Neural progenitor cell (in vitro differentiated cells): ENCODE results near the gene SLC4A8. TPM values are rescaled to one million over a fixed set of nuclear protein-coding genes. Genes with fewer than 3 reads are reported as not detected.

Experiments
- DNase-seq: peaks from one replicate; pipeline ENCODE4 v3.0.0-alpha.2; 2016; ENCODE audit warnings: low spot score
- H2AFZ ChIP-seq: fragments of 200-600 bp; sonication (generic); replicated peaks from 2 replicates; pipeline ENCODE4 v1.6.1; 2016; ENCODE audit warnings: antibody characterized with exemption
- H3F3A ChIP-seq: fragments of 200-600 bp; sonication (generic); 2 replicates; pipeline ENCODE4 v1.6.1; 2016; ENCODE audit warnings: antibody characterized with exemption, low read depth
- H3K27ac ChIP-seq: fragments of 200-600 bp; sonication (generic); 2 replicates; pipeline ENCODE4 v1.5.1; 2016; ENCODE audit warnings: mild to moderate bottlenecking
- H3K27me3 ChIP-seq: fragments of 200-600 bp; sonication (generic); 2 replicates; pipeline ENCODE4 v1.6.1; 2016; ENCODE audit warnings: mild to moderate bottlenecking, moderate library complexity
- H3K36me3 ChIP-seq: fragments of 200-600 bp; sonication (generic); 2 replicates; pipeline ENCODE4 v1.5.1; 2016
- H3K4me1 ChIP-seq: fragments of 200-600 bp; sonication (generic); 2 replicates; pipeline ENCODE4 v1.6.1; 2016; ENCODE audit warnings: mixed run types
- H3K4me2 ChIP-seq: fragments of 200-600 bp; sonication (generic); 2 replicates; pipeline ENCODE4 v1.6.1; 2016
- H3K4me3 ChIP-seq: fragments of 200-600 bp; sonication (generic); 2 replicates; pipeline ENCODE4 v1.5.1; 2016
- H3K79me2 ChIP-seq: fragments of 200-600 bp; sonication (generic); 2 replicates; pipeline ENCODE4 v1.6.1; 2016; ENCODE audit warnings: low read depth
- H3K9ac ChIP-seq: fragments of 200-600 bp; sonication (generic); 2 replicates; pipeline ENCODE4 v1.6.1; 2016
- H3K9me3 ChIP-seq: fragments of 200-600 bp; sonication (generic); 2 replicates; pipeline ENCODE4 v1.5.1; 2016; ENCODE audit warnings: low read depth
- H4K20me1 ChIP-seq: fragments of 200-600 bp; sonication (generic); 2 replicates; pipeline ENCODE4 v1.6.1; 2016; ENCODE audit warnings: low read depth
- H3K27ac Mint-ChIP-seq: 3 replicates; pipeline ENCODE4 v1.8.0; 2021; ENCODE audit warnings: mixed read lengths
- H3K27me3 Mint-ChIP-seq: 2 replicates; pipeline ENCODE4 v1.8.0; 2022; ENCODE audit warnings: low read depth, mild to moderate bottlenecking, inconsistent platforms, moderate library complexity, mixed read lengths; ENCODE audit not compliant: insufficient read depth
- H3K36me3 Mint-ChIP-seq: 3 replicates; pipeline ENCODE4 v1.8.0; 2021; ENCODE audit warnings: mixed read lengths
- H3K4me1 Mint-ChIP-seq: 3 replicates; pipeline ENCODE4 v1.8.0; 2021; ENCODE audit warnings: mixed read lengths
- H3K4me3 Mint-ChIP-seq: 3 replicates; pipeline ENCODE4 v1.8.0; 2021; ENCODE audit warnings: mild to moderate bottlenecking, moderate library complexity, mixed read lengths
- H3K9me3 Mint-ChIP-seq: 3 replicates; pipeline ENCODE4 v1.8.0; 2020; ENCODE audit warnings: mixed read lengths
- EZH2 ChIP-seq: fragments of 200-600 bp; sonication (generic); IDR thresholded peaks from 2 replicates; pipeline ENCODE4 v1.6.1; 2017; ENCODE audit warnings: antibody characterized with exemption, mild to moderate bottlenecking, moderate library complexity
- EZH2phosphoT487 ChIP-seq: fragments of 200-600 bp; sonication (generic); IDR thresholded peaks from 2 replicates; pipeline ENCODE4 v1.6.1; 2017; ENCODE audit warnings: antibody characterized with exemption
- total RNA-seq: library from RNA; depleted of rRNA; stranded (reverse); fragments of >200 nt; gene quantifications from 2 replicates; pipeline ENCODE4 v1.2.3, GENCODE V29; 2015; ENCODE audit warnings: low replicate concordance
- TF ChIP-seq, protein P1 (sequence below): fragments of 200-600 bp; sonication (generic); IDR thresholded peaks from 2 replicates; pipeline ENCODE4 v1.5.1; 2017; ENCODE audit warnings: antibody characterized with exemption, mild to moderate bottlenecking

The SLC4A8 gene
- 10.1 and 132 TPM in 2 replicates for total RNA-seq

DNA sequence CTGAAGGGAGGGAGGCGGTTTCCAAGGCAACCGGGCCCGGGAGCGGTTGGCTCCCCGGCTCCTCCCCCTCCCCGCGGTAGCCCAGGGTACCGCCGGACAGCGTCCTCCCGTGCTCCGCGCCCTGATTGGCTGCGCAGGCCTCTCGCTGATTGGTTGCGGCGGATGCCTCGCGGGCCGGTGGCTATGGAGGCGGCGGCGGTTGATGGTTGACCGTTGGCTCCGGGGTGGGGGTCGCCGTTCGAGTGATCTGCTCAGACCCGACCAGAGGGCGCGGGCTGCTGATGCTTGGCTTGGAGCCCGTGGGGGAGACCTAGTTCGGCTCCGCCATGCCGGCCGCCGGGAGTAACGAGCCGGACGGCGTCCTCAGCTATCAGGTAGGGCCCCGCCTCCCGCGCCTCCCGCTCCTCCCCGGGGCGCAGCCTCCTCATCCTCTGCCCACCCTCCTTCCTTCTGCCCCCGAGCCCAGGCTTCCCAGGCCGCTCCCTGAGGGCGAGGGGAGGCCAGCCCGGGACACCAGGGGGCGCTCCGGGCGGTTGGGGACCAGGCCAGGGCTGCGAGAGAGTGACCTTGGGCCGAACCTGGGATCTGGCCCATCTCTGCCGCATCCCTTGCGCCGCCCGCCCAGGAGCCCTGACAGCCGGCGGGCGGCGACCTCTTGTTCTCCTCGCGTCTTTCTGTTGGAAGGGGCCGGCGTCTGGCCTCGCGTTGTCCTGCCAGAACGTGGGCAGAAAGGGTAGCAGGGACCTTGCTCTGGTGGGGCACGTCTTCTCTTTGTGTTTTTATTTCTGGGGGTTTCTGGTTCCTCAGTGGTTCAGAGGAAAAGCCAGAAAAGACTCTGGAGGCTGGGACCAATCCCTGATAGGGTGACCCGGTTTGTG lies at the start of gene SLC4A8:
TSS of gene SLC4A8 (plus strand) at position 170 of the 878 bp plus-strand sequence. CDS start at position 327, 157 bp downstream.
- H3F3A ChIP-seq: peaks cover 19% of the 10 kb centered on the region
- peak within 1 kb of the TSS; percentile 57 for H3K4me3 ChIP-seq
- peak within 1 kb of the TSS; percentile 95 for H3K27ac Mint-ChIP-seq
- peak within 1 kb of the TSS; percentile 80 for H2AFZ ChIP-seq
- peaks cover 9% of the 10 kb centered on the region for H3K79me2 ChIP-seq
- no peaks in the 10 kb centered on the region for H3K9me3 Mint-ChIP-seq
- H3K36me3 Mint-ChIP-seq: peaks cover 3% of the 10 kb centered on the region
- no peak within 1 kb of the TSS for H3K9ac ChIP-seq
- H3K27ac ChIP-seq: no peak within 1 kb of the TSS
- peak; percentile 100 for DNase-seq
- no peaks in the 10 kb centered on the region for H3K9me3 ChIP-seq
- no peaks in the 10 kb centered on the region for H4K20me1 ChIP-seq
- H3K27me3 Mint-ChIP-seq: peaks cover 7% of the 10 kb centered on the region
- H3K4me3 Mint-ChIP-seq: peak within 1 kb of the TSS; percentile 91
- no peaks in the 10 kb centered on the region for H3K27me3 ChIP-seq
- peaks cover 8% of the 10 kb centered on the region for H3K4me1 ChIP-seq
- peaks cover 48% of the 10 kb centered on the region for H3K4me1 Mint-ChIP-seq
- TF ChIP-seq, protein P1, sequence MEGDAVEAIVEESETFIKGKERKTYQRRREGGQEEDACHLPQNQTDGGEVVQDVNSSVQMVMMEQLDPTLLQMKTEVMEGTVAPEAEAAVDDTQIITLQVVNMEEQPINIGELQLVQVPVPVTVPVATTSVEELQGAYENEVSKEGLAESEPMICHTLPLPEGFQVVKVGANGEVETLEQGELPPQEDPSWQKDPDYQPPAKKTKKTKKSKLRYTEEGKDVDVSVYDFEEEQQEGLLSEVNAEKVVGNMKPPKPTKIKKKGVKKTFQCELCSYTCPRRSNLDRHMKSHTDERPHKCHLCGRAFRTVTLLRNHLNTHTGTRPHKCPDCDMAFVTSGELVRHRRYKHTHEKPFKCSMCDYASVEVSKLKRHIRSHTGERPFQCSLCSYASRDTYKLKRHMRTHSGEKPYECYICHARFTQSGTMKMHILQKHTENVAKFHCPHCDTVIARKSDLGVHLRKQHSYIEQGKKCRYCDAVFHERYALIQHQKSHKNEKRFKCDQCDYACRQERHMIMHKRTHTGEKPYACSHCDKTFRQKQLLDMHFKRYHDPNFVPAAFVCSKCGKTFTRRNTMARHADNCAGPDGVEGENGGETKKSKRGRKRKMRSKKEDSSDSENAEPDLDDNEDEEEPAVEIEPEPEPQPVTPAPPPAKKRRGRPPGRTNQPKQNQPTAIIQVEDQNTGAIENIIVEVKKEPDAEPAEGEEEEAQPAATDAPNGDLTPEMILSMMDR: peak; percentile 83
- no peak for TF ChIP-seq EZH2phosphoT487
- TF ChIP-seq EZH2: peak; percentile 1
- H3K36me3 ChIP-seq: no peaks in the 10 kb centered on the region
- peak within 1 kb of the TSS; percentile 79 for H3K4me2 ChIP-seq

DNA sequence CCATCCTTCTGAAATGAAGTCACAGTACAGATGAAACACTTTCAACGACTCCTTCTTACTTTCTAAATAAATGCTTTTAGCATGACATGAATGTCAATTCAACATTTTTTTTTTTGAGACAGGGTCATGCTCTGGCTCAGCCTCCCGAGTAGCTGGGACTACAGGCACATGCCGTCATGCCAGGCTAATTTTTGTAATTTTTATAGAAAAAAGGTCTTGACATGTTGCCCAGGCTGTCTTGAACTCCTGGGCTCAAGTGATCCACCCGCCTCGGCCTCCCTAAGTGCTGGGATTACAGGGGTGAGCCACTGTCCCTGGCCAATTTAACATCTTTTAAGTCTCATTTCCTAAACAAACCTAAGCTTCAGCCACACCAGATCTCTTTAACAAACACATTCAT lies 49.8 kb upstream of the SLC4A8 start:
- peak overlapping the region; percentile 10 for H3K27ac Mint-ChIP-seq
- no peaks in the 10 kb centered on the region for H3K36me3 Mint-ChIP-seq
- H3K9ac ChIP-seq: no peak overlapping the region
- peaks cover 23% of the 10 kb centered on the region for H3F3A ChIP-seq
- H3K4me3 Mint-ChIP-seq: no peak overlapping the region
- H3K4me1 ChIP-seq: peaks cover 7% of the 10 kb centered on the region
- H4K20me1 ChIP-seq: peaks cover 3% of the 10 kb centered on the region
- H3K27me3 Mint-ChIP-seq: peaks cover 9% of the 10 kb centered on the region
- H3K9me3 ChIP-seq: no peaks in the 10 kb centered on the region
- no peaks in the 10 kb centered on the region for H3K9me3 Mint-ChIP-seq
- H3K4me1 Mint-ChIP-seq: peaks cover 22% of the 10 kb centered on the region
- no peak overlapping the region for H2AFZ ChIP-seq
- peaks cover 33% of the 10 kb centered on the region for H3K27me3 ChIP-seq
- TF ChIP-seq, protein P1: no peak
- TF ChIP-seq EZH2phosphoT487 (no peak), EZH2 (no peak)
- H3K4me2 ChIP-seq: no peak overlapping the region
- DNase-seq: no peak
- H3K27ac ChIP-seq: no peak overlapping the region
- H3K4me3 ChIP-seq: no peak overlapping the region
- no peaks in the 10 kb centered on the region for H3K79me2 ChIP-seq
- no peaks in the 10 kb centered on the region for H3K36me3 ChIP-seq

DNA sequence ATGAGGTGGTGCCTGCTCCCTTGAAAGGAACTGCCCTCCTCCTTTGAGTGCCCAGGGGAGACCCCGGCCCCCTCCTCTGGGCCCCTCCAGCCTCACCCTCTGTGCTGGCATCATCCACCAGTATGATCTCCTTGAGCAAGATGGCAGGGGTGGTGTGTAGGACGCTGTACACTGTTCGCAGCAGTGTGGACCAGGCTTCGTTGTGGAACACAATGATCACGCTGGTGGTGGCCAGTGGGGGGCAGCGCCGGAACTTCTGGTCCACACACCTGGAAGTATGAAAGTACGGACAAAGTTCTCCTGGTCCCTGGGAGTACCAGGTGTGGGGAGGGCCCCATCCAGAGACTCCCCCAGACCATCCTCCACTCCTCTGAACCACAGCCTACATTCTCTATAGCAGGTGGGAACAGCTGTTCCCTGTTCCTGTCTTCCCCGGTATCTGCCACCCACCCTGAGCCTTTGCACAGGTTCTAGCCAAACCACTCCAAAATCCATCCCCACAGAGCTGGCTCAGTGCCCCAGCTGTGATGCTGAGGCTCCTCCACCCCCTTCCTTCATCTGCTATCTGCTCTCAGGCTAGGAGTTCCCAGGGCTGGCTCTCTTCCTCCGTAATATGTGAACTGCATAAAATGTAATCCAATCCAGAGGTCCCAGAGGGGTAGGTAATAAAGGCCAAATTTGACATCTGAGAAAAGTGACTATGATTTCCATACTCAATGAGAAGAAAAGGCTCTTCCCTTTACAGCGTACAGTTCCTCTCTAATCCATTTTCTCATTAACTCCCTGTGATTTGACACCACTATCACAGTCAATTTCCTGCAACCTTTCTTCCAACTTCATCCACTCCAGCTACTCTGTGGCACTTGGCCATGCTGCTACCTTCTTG lies 47.3 kb upstream of the SLC4A8 start:
- H3K4me1 ChIP-seq: no peaks in the 10 kb centered on the region
- no peaks in the 10 kb centered on the region for H3K36me3 ChIP-seq
- no peak overlapping the region for H3K4me3 ChIP-seq
- no peak overlapping the region for H3K27ac ChIP-seq
- TF ChIP-seq EZH2: no peak
- no peak for TF ChIP-seq EZH2phosphoT487
- TF ChIP-seq, protein P1: no peak
- H3K27me3 ChIP-seq: peaks cover 22% of the 10 kb centered on the region
- H3K79me2 ChIP-seq: no peaks in the 10 kb centered on the region
- H2AFZ ChIP-seq: no peak overlapping the region
- H3K9ac ChIP-seq: no peak overlapping the region
- Mint-ChIP-seq H3K27me3 (peaks cover 8% of the 10 kb centered on the region), H3K27ac (peak overlapping the region; percentile 10), H3K4me1 (peaks cover 9% of the 10 kb centered on the region), H3K36me3 (no peaks in the 10 kb centered on the region), H3K9me3 (no peaks in the 10 kb centered on the region), H3K4me3 (no peak overlapping the region)
- no peak for DNase-seq
- no peaks in the 10 kb centered on the region for H4K20me1 ChIP-seq
- H3F3A ChIP-seq: no peaks in the 10 kb centered on the region
- H3K4me2 ChIP-seq: no peak overlapping the region
- no peaks in the 10 kb centered on the region for H3K9me3 ChIP-seq
